COR-L47 (cell line): Measurements from ENCODE around the gene BANF1.

ENCODE experiments used
- DNase-seq: peaks from one replicate; lab custom pipeline; 2025; lab: John Stamatoyannopoulos, UW

BANF1 gene

DNA sequence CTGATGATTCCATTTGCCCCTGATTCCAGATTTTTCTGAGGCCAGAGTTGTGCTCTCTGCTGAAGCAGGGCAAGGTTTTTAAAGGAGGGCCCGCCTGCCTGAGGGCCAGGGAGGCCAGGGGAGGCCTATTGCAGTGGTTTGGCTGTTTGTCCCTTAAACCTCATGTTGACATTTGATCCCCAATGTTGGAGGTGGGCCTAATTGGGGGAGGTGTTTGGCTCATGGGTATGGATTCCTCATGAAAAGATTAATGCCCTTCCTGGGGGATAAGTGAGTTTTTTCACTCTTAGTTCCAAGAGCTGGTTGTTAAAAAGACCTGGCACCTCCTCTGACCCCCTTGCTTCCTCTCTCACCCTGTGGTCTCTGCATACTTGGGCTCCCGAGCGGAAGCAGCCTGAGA, 37.5 kb downstream of the BANF1 start:
- no peak for DNase-seq

- no peak for DNase-seq
These were observed 40.1 kb downstream of the BANF1 start for GRCh38 chr11:66042227-66042995.

GRCh38 chr11:66042996-66043906, 40.9 kb downstream of the BANF1 start:
- DNase-seq: no peak

GRCh38 chr11:66044757-66045156, 42.5 kb downstream of the BANF1 start:
- no peak for DNase-seq

GRCh38 chr11:66045177-66045639, 42.9 kb downstream of the BANF1 start:
- DNase-seq: peak; percentile 87

DNA sequence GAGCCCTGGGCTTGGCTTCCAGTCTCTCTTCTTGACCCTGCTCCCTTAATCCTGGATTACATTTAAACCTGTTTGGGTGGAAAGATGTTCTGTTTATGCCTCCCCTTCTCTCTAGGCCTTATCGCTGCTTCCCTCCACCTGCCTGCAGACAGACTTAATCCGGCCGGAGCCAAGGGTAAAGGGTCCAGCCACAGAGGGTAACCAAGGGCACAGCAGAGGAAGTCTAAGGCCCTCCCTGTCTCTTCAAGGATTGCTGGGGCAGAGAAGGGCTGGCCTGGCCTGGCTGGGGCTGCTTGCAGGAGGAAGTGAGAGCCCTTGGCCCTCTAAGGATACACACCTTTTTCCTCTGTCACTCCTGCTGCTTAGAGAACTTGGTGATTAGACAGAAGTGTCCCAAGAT, 44.6 kb downstream of the BANF1 start:
- DNase-seq: no peak

DNA sequence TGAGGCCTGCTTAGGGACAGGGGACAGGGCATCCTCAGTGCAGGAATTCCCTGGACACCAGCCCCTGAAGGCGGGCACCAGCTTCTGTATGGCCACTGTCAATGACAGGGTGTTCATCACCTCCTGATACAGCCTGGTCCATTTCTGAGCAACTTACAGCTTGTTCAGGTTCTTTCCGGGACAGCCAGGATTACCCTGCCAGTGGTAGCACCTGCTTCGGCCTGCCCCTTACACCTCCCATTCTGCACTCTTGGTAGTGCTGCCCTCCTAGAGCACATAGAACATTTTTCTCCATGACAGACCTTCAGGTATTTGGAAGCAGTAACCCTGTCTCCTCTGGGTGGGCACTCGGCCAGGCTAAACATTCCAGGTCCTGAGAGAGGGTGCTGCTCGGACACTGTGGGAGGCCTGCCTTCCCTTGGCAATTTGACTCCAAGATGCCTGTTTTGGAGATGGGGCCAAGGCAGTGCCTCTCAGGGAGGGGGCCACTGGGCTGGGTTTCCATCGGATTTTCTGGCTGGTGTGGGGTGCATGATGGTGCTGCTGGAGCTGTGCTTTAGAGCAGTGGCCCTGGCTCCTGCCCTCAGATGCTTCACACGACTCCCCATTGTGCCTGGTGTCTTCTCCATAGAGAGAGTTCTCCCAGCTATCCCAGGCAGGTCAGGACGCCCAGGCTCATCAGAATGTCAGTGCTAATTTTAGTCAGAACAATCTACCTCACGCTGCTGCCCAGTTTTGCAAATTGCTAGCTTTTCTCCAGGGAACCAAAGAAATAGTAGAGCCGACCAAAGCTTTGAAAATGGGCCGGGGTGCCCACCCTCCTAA, 45.5 kb downstream of the BANF1 start:
- no peak for DNase-seq

GRCh38 chr11:66048547-66049323, 46.4 kb downstream of the BANF1 start, which contains the start of gene GAL3ST3:
Gene GAL3ST3 (minus strand): TSS chr11:66049161. CDS start chr11:66045415, 3,746 bp downstream.
- DNase-seq: no peak

DNA sequence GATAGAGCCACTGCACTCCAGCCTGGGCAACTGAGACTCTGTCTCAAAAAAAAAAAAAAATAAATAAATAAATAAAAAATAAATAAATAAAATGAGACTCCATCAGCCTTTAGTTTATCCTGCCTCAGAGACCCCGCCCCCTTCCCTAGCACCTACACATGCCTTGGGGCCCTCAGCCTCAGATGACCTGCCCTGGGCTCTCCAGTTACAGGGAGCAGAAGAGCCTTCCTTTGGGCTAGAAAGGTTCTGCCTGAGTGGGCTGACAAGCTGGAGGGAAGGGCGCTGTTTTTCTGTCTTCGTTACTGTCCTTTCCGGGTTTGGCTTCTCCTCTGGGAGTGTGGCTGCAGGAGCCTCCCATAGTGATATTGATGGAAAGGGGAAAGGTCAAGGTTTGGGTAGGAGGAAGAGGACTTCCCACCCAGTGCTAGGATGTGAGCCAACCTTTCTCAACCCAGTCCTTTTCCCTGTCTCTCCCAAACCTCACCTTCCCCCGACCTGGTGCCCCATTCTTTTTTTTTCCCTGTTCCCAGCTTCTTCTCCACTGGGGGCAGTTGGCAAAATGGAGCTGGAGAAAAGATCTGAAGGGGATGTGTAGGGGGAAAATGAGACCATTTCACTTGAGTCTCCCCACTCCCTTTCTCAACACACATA, 48.4 kb downstream of the BANF1 start:
- DNase-seq: no peak

- no peak for DNase-seq
These were observed 49.1 kb downstream of the BANF1 start for GRCh38 chr11:66051371-66051765.

GRCh38 chr11:66051766-66052663, 49.7 kb downstream of the BANF1 start, which contains the start of gene SF3B2:
Gene SF3B2 (plus strand): TSS chr11:66052364. CDS start chr11:66052385, 21 bp downstream.
- peak; percentile 96 for DNase-seq

DNA sequence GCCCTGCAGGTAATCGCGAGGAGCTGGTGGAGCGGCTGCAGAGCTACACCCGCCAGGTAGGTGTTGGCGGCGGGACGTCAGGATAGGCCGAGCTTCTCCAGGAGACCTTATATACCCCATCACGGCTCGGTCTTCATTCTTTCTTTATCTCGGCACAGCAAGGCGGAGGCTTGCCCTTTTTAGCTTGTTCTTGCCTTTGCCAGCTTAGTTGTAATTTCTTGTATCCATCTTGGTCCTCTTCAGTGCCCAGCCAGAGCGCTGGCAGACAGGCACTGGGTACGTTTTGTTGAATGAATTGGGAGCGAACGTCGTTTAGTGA, 50.3 kb downstream of the BANF1 start:
- DNase-seq: no peak
